Esophagus muscularis mucosa (tissue), 4 donors: ENCODE data around the gene GPC5. TPM values are rescaled to one million over a fixed set of nuclear protein-coding genes. Genes with fewer than 3 reads are reported as not detected.

Experiments
- DNase-seq: peaks from one replicate; pipeline ENCODE4 v3.0.0-alpha.2; 2017; ENCODE audit errors: extremely low spot score
- H3K27ac ChIP-seq, 4 donors: fragments of 200-600 bp; sonication (generic); replicated peaks in 1 of 4; 1 replicate in 3 of 4; 2 replicates in 1 of 4; pipeline ENCODE4 v1.5.1; 2016 to 2019; ENCODE audit warnings: mild to moderate bottlenecking in 1 of 4
- H3K27me3 ChIP-seq, 4 donors: fragments of 200-600 bp; sonication (generic); one replicate each; pipeline versions ENCODE4 v1.5.1 to v1.6.0; 2016 to 2019
- H3K36me3 ChIP-seq, 4 donors: fragments of 200-600 bp; sonication (generic); one replicate each; pipeline ENCODE4 v1.5.1; 2016 to 2019
- H3K4me1 ChIP-seq, 4 donors: fragments of 200-600 bp; sonication (generic); one replicate each; pipeline ENCODE4 v1.5.1; 2016 to 2019
- H3K4me3 ChIP-seq, 4 donors: fragments of 200-600 bp; sonication (generic); 1 replicate in 2 of 4; 2 replicates in 2 of 4; pipeline ENCODE4 v1.5.1; 2016 to 2019; ENCODE audit warnings: mild to moderate bottlenecking in 4 of 4, moderate library complexity in 1 of 4
- H3K9me3 ChIP-seq, 4 donors: fragments of 200-600 bp; sonication (generic); 1 replicate in 3 of 4; 2 replicates in 1 of 4; pipeline ENCODE4 v1.5.1; 2016 to 2019
- CTCF ChIP-seq, 3 experiments: fragments of 200-600 bp in 2 of 3; fragments of 450-650 bp in 1 of 3; sonication (generic) in 2 of 3; IDR thresholded peaks; one replicate each; pipeline ENCODE4 v1.5.1; 2017 to 2019; ENCODE audit warnings: antibody characterized with exemption in 3 of 3, mild to moderate bottlenecking in 2 of 3, moderate library complexity in 1 of 3
- EP300 ChIP-seq: sonication (generic); formaldehyde crosslinking; IDR thresholded peaks from one replicate; pipeline ENCODE4 v1.6.1; 2017; ENCODE audit warnings: antibody characterized with exemption
- POLR2A ChIP-seq: fragments of 450-650 bp; IDR thresholded peaks from one replicate; pipeline ENCODE4 v1.6.1; 2017; ENCODE audit warnings: antibody characterized with exemption, moderate library complexity, mild to moderate bottlenecking, low read depth
- POLR2AphosphoS5 ChIP-seq, 2 donors: sonication (generic); formaldehyde crosslinking; IDR thresholded peaks; one replicate each; pipeline ENCODE4 v1.6.1; 2017; ENCODE audit warnings: antibody characterized with exemption in 2 of 2
- WGBS: methylation state at CpG from one replicate; pipeline ENCODE4 v1.1.5; 2018; 5-methylcytosine and 5-hydroxymethylcytosine counted together
- intact Hi-C: fragments of 100-400 bp; cut with DNase I; formaldehyde crosslinking; loops from one replicate; pipeline ENCODE4 v1.15.1; 2023
- total RNA-seq, 4 donors: library from RNA; depleted of rRNA; stranded (reverse); fragments of >200 nt; gene quantifications; one replicate each; pipeline versions ENCODE4 v1.1.0 to v1.2.1, GENCODE V29; 2016

The GPC5 gene
- total RNA-seq, 4 donors from 2014 or later: 0.13 to 0.42 (median 0.33) TPM; not detected in 1

DNA sequence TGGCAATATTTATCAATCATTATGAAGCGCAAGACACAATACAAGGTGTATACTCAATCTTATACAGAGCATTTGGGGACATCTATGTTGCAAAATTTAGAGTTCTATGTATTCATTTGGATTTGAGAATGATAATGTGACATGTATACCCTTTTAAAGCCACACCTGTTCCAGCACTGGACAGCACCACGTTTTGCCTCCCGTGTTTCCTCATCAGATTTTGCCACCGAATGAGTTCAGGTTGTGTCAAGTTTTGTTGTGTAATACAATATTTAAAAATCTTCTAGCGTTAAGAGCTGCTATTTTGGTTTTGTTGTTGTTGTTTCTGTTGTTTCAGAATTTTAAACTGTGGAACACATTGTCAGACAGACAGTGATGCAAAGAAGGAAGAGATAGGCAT, 1259.9 kb downstream of the GPC5 start:
- no peak for DNase-seq
- Histone ChIP-seq H3K27me3 (no peaks in the 10 kb centered on the region), H3K4me3 (no peak overlapping the region), H3K36me3 (no peaks in the 10 kb centered on the region), H3K9me3 (no peaks in the 10 kb centered on the region), H3K27ac (no peak overlapping the region), H3K4me1 (no peaks in the 10 kb centered on the region)
- 90% methylated on average over 5 of the region's 5 CpGs for WGBS
- TF ChIP-seq POLR2A (no peak), CTCF (IDR thresholded peaks at IDR 0.05) (no peak), EP300 (no peak), POLR2AphosphoS5 (IDR thresholded peaks at IDR 0.05) (no peak)
- intact Hi-C loops: no loop called here

DNA sequence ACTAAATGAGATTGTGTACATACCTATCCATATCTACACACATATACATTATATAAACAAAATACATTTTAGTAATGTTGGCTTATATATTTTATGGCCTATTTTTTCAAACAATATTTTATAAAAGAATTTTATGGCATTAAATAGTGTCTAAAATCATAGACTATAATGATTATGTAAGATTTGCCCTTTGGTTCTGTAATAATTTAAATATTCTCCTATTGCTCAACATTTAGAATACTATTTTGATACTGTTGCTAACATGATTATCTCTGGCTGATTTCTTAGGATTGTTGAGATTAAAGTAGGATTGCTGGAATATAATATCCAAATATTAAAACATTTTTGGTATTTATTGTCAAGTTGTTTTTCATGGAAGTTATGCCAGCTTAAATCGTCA, 1263.0 kb downstream of the GPC5 start:
- H3K4me3 ChIP-seq: no peak overlapping the region
- no peaks in the 10 kb centered on the region for H3K27me3 ChIP-seq
- TF ChIP-seq CTCF (IDR thresholded peaks at IDR 0.05) (no peak), EP300 (no peak), POLR2A (no peak), POLR2AphosphoS5 (IDR thresholded peaks at IDR 0.05) (no peak)
- no peak for DNase-seq
- no peaks in the 10 kb centered on the region for H3K9me3 ChIP-seq
- H3K4me1 ChIP-seq: no peaks in the 10 kb centered on the region
- WGBS: 90% methylated on average over 1 of the region's 1 CpG
- H3K36me3 ChIP-seq: no peaks in the 10 kb centered on the region
- no peak overlapping the region for H3K27ac ChIP-seq
- intact Hi-C loops: no loop called here

DNA sequence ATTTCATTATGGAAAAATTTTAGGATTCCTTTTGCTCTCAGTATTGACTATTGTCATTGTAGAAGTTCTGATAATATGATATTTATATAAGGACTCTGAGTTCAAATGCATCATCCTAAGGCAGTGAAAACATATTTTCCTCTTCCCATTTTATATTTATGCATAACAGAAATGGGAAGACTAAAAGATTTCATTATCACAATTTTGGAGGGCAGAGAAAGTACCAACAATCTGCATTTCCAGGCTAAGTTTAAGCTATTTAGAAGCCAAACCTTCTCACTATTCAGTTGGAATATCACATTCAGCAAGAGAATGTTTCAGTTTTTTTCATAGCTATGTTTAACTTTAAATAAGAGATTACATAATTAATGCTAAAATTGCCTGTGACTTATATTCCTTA, 1269.7 kb downstream of the GPC5 start:
- Histone ChIP-seq H3K27me3 (no peaks in the 10 kb centered on the region), H3K36me3 (no peaks in the 10 kb centered on the region), H3K9me3 (no peaks in the 10 kb centered on the region), H3K4me1 (no peaks in the 10 kb centered on the region), H3K4me3 (no peak overlapping the region), H3K27ac (no peak overlapping the region)
- intact Hi-C loops: no loop called here
- DNase-seq: no peak
- TF ChIP-seq EP300 (no peak), POLR2A (no peak), CTCF (IDR thresholded peaks at IDR 0.05) (no peak), POLR2AphosphoS5 (IDR thresholded peaks at IDR 0.05) (no peak)

- intact Hi-C loops: no loop called here
- H3K4me1 ChIP-seq: no peaks in the 10 kb centered on the region
Measured at GRCh38 chr13:92670096-92670495, 1271.7 kb downstream of the GPC5 start.

More at GRCh38 chr13:92670096-92670495, 1271.7 kb downstream of the GPC5 start:
- no peak overlapping the region for H3K27ac ChIP-seq
- H3K27me3 ChIP-seq: no peaks in the 10 kb centered on the region
- DNase-seq: no peak
- no peak overlapping the region for H3K4me3 ChIP-seq
- no peaks in the 10 kb centered on the region for H3K9me3 ChIP-seq
- WGBS: 86% methylated on average over 2 of the region's 2 CpGs
- no peaks in the 10 kb centered on the region for H3K36me3 ChIP-seq
- TF ChIP-seq POLR2AphosphoS5 (IDR thresholded peaks at IDR 0.05) (no peak), EP300 (no peak), POLR2A (no peak), CTCF (IDR thresholded peaks at IDR 0.05) (no peak)
